ENCODE results near the gene PCSK6. TPM values are rescaled to one million over a fixed set of nuclear protein-coding genes. Genes with fewer than 3 reads are reported as not detected.

Gene PCSK6
- total and polyA plus RNA-seq, 2 donors from 2014 or later = 3.8 to 7.3 TPM

DNA sequence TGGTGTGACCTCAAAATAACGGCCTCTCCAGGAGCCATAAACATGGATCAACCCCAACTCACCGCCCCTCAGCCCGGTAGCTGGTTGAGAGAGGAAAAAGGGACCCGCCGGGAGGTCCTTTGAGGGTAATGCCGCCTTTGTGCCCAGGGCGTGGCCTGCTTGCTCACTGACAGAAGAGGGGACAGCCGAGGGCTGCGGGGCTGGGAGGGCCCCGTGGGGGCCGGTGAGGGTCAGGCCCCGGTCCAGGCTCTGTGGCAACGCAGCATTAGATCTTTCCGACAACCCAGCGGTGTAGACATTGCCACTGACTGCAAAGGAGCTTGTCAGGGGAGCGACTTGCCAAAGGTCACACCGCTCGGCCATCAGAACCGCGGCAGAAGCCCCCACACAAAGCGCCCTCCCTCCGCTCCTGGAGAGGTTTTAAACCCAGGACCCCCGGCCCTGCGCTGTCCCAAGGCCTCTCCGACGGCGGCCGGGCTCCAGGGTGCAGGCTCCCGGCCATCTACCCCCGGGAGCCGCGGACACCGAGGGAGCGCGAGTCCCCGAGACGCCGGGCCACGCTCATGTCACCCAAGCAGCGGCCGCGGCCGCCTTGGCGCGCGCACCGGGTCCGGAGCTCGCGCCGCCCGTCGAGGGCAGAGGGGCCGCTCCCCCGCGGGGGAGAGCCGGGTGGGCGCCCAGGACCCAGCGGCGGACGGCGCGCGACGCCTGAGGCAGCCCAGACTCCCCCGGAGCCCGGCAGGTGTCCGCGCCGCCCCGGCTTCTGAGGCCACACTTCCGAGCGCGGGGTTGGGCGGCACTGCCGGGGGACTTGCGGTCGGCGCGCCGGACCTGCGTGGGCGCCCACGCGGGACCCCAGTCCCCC lies 975 bp downstream of the PCSK6 start:
- H3K4me1 ChIP-seq (ENCODE audit: control insufficient read depth in 2 of 3, insufficient read depth in 2 of 3, low read depth in 1 of 3, low read length in 3 of 3) = peaks cover 0 to under 1% (median 0%) of the 10 kb centered on the region in 3 donors
- H3K9ac ChIP-seq (ENCODE audit: low read length in 3 of 3) = no peak overlapping the region
- no peak overlapping the region for H3K4me3 ChIP-seq (ENCODE audit: low read length in 3 of 3)
- TF ChIP-seq CTCF (IDR thresholded peaks at IDR 0.05; ENCODE audit: borderline replicate concordance, extremely low read depth, insufficient read depth) = no peak
- H3K27ac ChIP-seq (ENCODE audit: low read depth in 2 of 2, low read length in 2 of 2) = no peak overlapping the region
- H3K9me3 ChIP-seq (ENCODE audit: control insufficient read depth in 2 of 3, insufficient read depth in 1 of 3, low read length in 3 of 3) = no peaks in the 10 kb centered on the region
- FAIRE-seq (no peak), DNase-seq (peak in 2 of 5 donors; percentile 41 to 51)
- intact Hi-C loops (cut with DNase I) = no loop called here
- no peaks in the 10 kb centered on the region for H3K36me3 ChIP-seq (ENCODE audit: control insufficient read depth in 2 of 3, insufficient read depth in 3 of 3, low read length in 3 of 3)
- peaks cover 8% of the 10 kb centered on the region for H3K27me3 ChIP-seq (ENCODE audit: control insufficient read depth, insufficient read depth, low read length)

DNA sequence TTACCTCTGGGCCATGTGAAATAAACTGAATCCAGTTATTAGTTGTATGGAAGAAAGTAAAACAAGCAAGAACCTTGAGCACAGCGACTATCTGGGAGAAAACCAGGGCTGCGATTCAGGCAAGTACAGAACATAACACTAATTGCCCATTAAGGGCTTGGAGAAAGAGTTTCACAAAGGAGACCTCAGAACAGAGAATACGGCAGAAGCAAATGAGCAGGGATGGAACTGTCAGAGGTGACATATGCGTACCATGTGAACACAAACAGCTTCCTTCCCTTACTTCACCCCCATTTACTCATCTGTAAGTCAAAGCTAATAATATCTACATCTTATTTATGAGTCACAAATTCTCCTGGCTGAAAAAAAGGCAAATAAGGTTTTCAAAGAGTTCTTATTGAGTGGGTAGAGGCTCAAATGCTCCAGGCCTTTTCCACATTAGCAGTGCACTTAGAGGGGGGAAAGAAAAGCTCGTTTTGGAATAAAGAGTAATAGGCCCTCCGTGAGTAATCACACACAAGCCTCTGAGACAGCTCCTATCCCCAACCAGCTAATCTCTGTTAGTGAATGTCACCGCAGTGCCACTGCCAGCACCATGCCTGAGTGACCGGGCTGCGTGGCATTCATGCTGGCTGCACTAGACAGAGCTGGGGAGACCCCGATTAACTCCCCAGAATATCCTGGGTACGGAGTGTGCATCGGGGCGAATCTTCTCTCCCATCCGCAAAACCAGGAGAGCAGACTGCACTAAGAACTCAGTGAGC lies 2.6 kb downstream of the PCSK6 start:
- no peaks in the 10 kb centered on the region for H3K36me3 ChIP-seq (ENCODE audit: control insufficient read depth in 2 of 3, insufficient read depth in 3 of 3, low read length in 3 of 3)
- peaks cover 0 to 4% (median 4%) of the 10 kb centered on the region in 3 donors for H3K4me1 ChIP-seq (ENCODE audit: control insufficient read depth in 2 of 3, insufficient read depth in 2 of 3, low read depth in 1 of 3, low read length in 3 of 3)
- H3K9ac ChIP-seq (ENCODE audit: low read length in 3 of 3) = no peak overlapping the region
- H3K27me3 ChIP-seq (ENCODE audit: control insufficient read depth, insufficient read depth, low read length) = peaks cover 8% of the 10 kb centered on the region
- DNase-seq (no peak), FAIRE-seq (no peak)
- H3K4me3 ChIP-seq (ENCODE audit: low read length in 3 of 3) = no peak overlapping the region
- no peak overlapping the region for H3K27ac ChIP-seq (ENCODE audit: low read depth in 2 of 2, low read length in 2 of 2)
- intact Hi-C loops (cut with DNase I) = no loop called here
- no peak for TF ChIP-seq CTCF (IDR thresholded peaks at IDR 0.05; ENCODE audit: borderline replicate concordance, extremely low read depth, insufficient read depth)
- no peaks in the 10 kb centered on the region for H3K9me3 ChIP-seq (ENCODE audit: control insufficient read depth in 2 of 3, insufficient read depth in 1 of 3, low read length in 3 of 3)

DNA sequence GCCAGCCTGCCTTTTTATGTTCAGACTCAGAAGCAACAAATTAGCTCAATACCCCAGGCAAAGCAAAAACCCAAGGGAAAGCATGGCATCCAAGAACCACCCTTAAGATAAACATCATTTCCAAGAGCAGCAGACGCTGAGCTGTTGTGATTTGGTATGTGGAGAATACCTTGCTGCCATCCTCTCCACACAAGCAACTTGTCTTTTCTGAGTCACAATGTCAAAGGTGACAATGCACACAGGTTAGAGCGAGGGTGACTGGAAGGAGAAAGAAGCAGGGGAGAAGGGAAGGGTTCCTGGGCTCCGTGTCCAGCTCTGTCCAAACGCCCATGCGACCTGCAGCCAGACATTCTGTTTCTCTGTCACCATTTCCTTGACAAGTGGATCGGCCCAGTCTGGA lies 6.0 kb downstream of the PCSK6 start:
- DNase-seq (no peak), FAIRE-seq (no peak)
- Histone ChIP-seq H3K9me3 (ENCODE audit: control insufficient read depth in 2 of 3, insufficient read depth in 1 of 3, low read length in 3 of 3) (no peaks in the 10 kb centered on the region), H3K27me3 (ENCODE audit: control insufficient read depth, insufficient read depth, low read length) (peaks cover 8% of the 10 kb centered on the region), H3K4me3 (ENCODE audit: low read length in 3 of 3) (no peak overlapping the region), H3K4me1 (ENCODE audit: control insufficient read depth in 2 of 3, insufficient read depth in 2 of 3, low read depth in 1 of 3, low read length in 3 of 3) (peaks cover 0 to 4% (median 4%) of the 10 kb centered on the region in 3 donors), H3K27ac (ENCODE audit: low read depth in 2 of 2, low read length in 2 of 2) (no peak overlapping the region), H3K9ac (ENCODE audit: low read length in 3 of 3) (no peak overlapping the region), H3K36me3 (ENCODE audit: control insufficient read depth in 2 of 3, insufficient read depth in 3 of 3, low read length in 3 of 3) (no peaks in the 10 kb centered on the region)
- intact Hi-C loops (cut with DNase I) = no loop called here
- no peak for TF ChIP-seq CTCF (IDR thresholded peaks at IDR 0.05; ENCODE audit: borderline replicate concordance, extremely low read depth, insufficient read depth)
